ENCODE measurements around the gene KDM3B.

DNA sequence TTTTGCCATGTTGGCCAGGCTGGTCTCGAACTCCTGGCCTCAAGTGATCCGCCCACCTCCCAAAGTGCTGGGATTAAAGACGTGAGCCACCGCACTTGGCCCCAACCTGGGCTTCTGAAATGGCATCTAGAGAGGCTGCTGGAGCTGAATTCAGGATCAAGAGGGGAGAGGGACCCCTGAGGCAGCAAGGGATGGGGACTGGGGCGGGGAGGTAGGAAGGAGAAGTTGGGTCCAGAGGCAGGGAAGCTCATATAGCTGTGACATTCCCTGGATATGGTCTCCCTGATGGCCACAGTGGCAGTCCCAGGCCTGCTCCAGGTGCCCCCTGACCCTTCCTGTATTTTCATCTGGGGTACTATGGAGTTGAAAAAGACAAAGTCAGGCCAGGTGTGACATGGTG is 98.5 kb downstream of the KDM3B start:
- TF ChIP-seq, protein P1, sequence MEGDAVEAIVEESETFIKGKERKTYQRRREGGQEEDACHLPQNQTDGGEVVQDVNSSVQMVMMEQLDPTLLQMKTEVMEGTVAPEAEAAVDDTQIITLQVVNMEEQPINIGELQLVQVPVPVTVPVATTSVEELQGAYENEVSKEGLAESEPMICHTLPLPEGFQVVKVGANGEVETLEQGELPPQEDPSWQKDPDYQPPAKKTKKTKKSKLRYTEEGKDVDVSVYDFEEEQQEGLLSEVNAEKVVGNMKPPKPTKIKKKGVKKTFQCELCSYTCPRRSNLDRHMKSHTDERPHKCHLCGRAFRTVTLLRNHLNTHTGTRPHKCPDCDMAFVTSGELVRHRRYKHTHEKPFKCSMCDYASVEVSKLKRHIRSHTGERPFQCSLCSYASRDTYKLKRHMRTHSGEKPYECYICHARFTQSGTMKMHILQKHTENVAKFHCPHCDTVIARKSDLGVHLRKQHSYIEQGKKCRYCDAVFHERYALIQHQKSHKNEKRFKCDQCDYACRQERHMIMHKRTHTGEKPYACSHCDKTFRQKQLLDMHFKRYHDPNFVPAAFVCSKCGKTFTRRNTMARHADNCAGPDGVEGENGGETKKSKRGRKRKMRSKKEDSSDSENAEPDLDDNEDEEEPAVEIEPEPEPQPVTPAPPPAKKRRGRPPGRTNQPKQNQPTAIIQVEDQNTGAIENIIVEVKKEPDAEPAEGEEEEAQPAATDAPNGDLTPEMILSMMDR (IDR thresholded peaks at IDR 0.05) = no peak
- no peak for TF ChIP-seq POLR2A (IDR thresholded peaks at IDR 0.05)

All from thyroid gland (tissue), 4 donors.